Kidney (tissue), 14 donors: Measurements from ENCODE around the gene KYNU. TPM values are rescaled to one million over a fixed set of nuclear protein-coding genes. Genes with fewer than 3 reads are reported as not detected.

ENCODE experiments used
- DNase-seq, 5 donors: peaks; one replicate each; pipeline ENCODE4 v3.0.0-alpha.2; 2013 to 2020
- FAIRE-seq: peaks from 2 replicates; lab custom pipeline; 2012; peaks lifted over from hg19 to GRCh38; lab: Jason Lieb, UNC
- H3K27ac ChIP-seq, 2 donors: one replicate each; pipeline ENCODE4 v1.7.0; 2013; ENCODE audit warnings: low read depth in 2 of 2, low read length in 2 of 2, inconsistent platforms in 1 of 2
- H3K27me3 ChIP-seq: one replicate; pipeline ENCODE4 v1.7.1; 2013; ENCODE audit warnings: low read length, inconsistent platforms; ENCODE audit not compliant: control insufficient read depth, insufficient read depth
- H3K36me3 ChIP-seq, 3 donors: one replicate each; pipeline versions ENCODE4 v1.7.0 to v1.7.1; 2013; ENCODE audit warnings: low read length in 3 of 3, control low read depth in 1 of 3, inconsistent platforms in 1 of 3; ENCODE audit not compliant: insufficient read depth in 3 of 3, control insufficient read depth in 2 of 3
- H3K4me1 ChIP-seq, 3 donors: one replicate each; pipeline versions ENCODE4 v1.7.0 to v1.7.1; 2013; ENCODE audit warnings: low read length in 3 of 3, inconsistent platforms in 1 of 3, low read depth in 1 of 3; ENCODE audit not compliant: control insufficient read depth in 2 of 3, insufficient read depth in 2 of 3
- H3K4me3 ChIP-seq, 3 donors: one replicate each; pipeline versions ENCODE4 v1.7.0 to v1.8.1; 2013; ENCODE audit warnings: low read length in 3 of 3, control low read depth in 1 of 3, inconsistent platforms in 1 of 3
- H3K9ac ChIP-seq, 3 donors: one replicate each; pipeline versions ENCODE4 v1.7.0 to v1.7.1; 2013; ENCODE audit warnings: low read length in 3 of 3, control low read depth in 1 of 3, inconsistent platforms in 1 of 3
- H3K9me3 ChIP-seq, 3 donors: one replicate each; pipeline versions ENCODE4 v1.7.0 to v1.7.1; 2013; ENCODE audit warnings: low read length in 3 of 3, control low read depth in 1 of 3, inconsistent platforms in 1 of 3; ENCODE audit not compliant: control insufficient read depth in 2 of 3, insufficient read depth in 1 of 3
- CTCF ChIP-seq: IDR thresholded peaks from 3 replicates; pipeline ENCODE4 v1.5.1; 2012; ENCODE audit warnings: mild to moderate bottlenecking, moderate library complexity, borderline replicate concordance; ENCODE audit not compliant: insufficient read depth; ENCODE audit errors: extremely low read depth
- intact Hi-C: fragments of 100-400 bp; cut with DNase I; formaldehyde crosslinking; loops from one replicate; pipeline ENCODE4 v1.11.1; 2022
- polyA plus RNA-seq: library from polyadenylated mRNA; stranded (reverse); fragments of 350-450 nt; fragmentation: Illumina TruSeq; extraction: RNeasy Lipid Tissue Mini Kit (QIAGEN cat#74804); gene quantifications from one replicate; pipeline ENCODE4 v1.2.3, GENCODE V29; 2014; ENCODE audit warnings: low read depth, low replicate concordance; ENCODE audit not compliant: insufficient read depth
- total RNA-seq: library from RNA; stranded (reverse); fragmentation: NEBNext Ultra II Directional; extraction: Animal tissue kit (Norgen Biotek cat#: 25700); gene quantifications from one replicate; pipeline ENCODE4 v1.2.1, GENCODE V29; 2021
- donor health status: control.
- donor health status: control.
- donor health status: control.
- donor health status: control.
- donor health status: control.
- donor health status: DM: yes; HTN: yes; CAD: no.
- donor health status: Normal renal cell carcinoma (clear cell type).

Gene KYNU
- total and polyA plus RNA-seq, 2 donors from 2014 or later, result 6.4 to 14.5 TPM

GRCh38 chr2:142841788-142842187 lies 35.7 kb upstream of the KYNU start:
- FAIRE-seq (no peak), DNase-seq (no peak)
- no peak overlapping the region for H3K9ac ChIP-seq
- H3K4me1 ChIP-seq, result no peaks in the 10 kb centered on the region
- H3K4me3 ChIP-seq, result no peak overlapping the region
- no peak for TF ChIP-seq CTCF
- H3K27ac ChIP-seq, result no peak overlapping the region
- H3K36me3 ChIP-seq, result no peaks in the 10 kb centered on the region
- no peaks in the 10 kb centered on the region for H3K9me3 ChIP-seq
- no peaks in the 10 kb centered on the region for H3K27me3 ChIP-seq
- intact Hi-C loops, result no loop called here

- no peaks in the 10 kb centered on the region for H3K4me1 ChIP-seq
- DNase-seq (no peak), FAIRE-seq (no peak)
- no peak for TF ChIP-seq CTCF
- H3K9ac ChIP-seq, result no peak overlapping the region
- H3K9me3 ChIP-seq, result no peaks in the 10 kb centered on the region
- intact Hi-C loops, result no loop called here
- H3K27ac ChIP-seq, result no peak overlapping the region
- no peaks in the 10 kb centered on the region for H3K27me3 ChIP-seq
- no peak overlapping the region for H3K4me3 ChIP-seq
- H3K36me3 ChIP-seq, result no peaks in the 10 kb centered on the region
These were observed 35.1 kb upstream of the KYNU start for GRCh38 chr2:142842369-142842768.

GRCh38 chr2:142843731-142844130 lies 33.7 kb upstream of the KYNU start:
- Histone ChIP-seq H3K27me3 (no peaks in the 10 kb centered on the region), H3K36me3 (no peaks in the 10 kb centered on the region), H3K9me3 (no peaks in the 10 kb centered on the region), H3K9ac (no peak overlapping the region), H3K4me3 (no peak overlapping the region), H3K27ac (no peak overlapping the region), H3K4me1 (no peaks in the 10 kb centered on the region)
- no peak for TF ChIP-seq CTCF
- FAIRE-seq (no peak), DNase-seq (no peak)
- intact Hi-C loops, result no loop called here

- H3K4me1 ChIP-seq, result no peaks in the 10 kb centered on the region
- H3K27me3 ChIP-seq, result no peaks in the 10 kb centered on the region
- no peak for TF ChIP-seq CTCF
- FAIRE-seq (no peak), DNase-seq (no peak)
- no peaks in the 10 kb centered on the region for H3K36me3 ChIP-seq
- no peak overlapping the region for H3K27ac ChIP-seq
- H3K4me3 ChIP-seq, result no peak overlapping the region
- H3K9ac ChIP-seq, result no peak overlapping the region
- H3K9me3 ChIP-seq, result no peaks in the 10 kb centered on the region
- intact Hi-C loops, result no loop called here
These were observed 29.3 kb upstream of the KYNU start for GRCh38 chr2:142848023-142848606.
